ENCODE data around the gene ANKRD11.
"Not testable (repeated sequence)": the region's sequence is repeated elsewhere in the genome, so short reads cannot be mapped to it uniquely, and the experiment has no call there.

The ANKRD11 gene

DNA sequence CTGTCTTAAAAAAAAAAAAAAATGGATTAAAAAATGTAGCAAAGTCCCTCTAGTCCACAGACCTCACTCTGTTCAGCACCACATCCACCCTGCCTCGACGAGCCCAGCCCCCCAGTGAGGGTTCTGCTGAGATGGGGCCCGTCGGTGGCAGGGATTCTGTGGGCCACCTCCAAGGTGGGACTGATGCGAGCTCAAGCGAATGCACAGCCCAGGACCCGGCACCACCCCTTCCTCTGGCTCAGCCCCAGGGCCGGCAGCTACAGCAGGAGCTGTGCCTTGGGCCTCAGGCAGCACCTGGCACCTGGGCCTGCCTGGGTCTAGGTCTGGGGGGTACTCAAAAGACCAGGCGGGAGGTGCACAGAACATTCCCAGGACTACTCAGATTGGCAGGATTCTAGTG lies 213.3 kb downstream of the ANKRD11 start:
- no peak for DNase-seq

DNA sequence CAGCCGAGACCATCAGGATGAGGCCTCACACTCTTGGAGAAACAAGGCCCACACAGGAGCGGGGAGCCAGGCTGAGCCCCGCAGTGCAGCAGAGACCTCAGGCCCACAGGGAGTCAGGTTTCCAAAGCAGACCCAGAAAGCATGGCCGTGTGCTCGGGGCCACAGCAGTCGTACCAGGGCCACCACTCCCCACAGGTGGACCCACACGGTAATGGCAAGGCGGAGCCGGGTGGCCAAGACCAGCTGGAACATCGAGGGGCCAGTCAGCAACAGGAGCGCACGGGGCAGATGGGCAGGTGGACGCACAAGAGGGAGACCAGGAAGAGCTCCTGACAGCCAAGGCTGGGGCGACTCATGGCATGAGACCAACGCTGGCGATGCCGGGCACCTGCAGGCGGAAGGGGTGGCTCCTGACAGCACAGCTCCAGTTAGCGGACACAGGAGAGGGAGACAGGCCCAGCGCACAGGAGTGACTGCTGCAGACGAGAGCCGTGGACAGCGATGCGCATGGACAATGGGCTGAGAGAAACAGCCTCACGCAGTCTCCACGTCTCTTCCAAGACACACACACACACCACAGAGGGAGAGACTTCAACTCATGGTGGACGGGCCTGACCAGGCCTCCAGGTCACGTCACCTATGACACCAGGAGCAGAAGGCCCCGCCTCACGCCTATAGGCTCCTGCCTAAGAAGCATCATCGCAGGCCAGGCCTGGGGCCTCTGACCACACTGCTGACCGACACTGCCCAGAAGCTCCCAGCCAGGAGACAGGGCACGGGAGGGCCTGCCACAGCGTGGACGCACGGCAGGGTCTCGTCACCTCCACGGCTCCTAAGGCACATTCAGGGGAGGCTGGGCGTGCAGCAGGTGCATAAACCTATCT lies 214.3 kb downstream of the ANKRD11 start:
- no peak for DNase-seq

DNA sequence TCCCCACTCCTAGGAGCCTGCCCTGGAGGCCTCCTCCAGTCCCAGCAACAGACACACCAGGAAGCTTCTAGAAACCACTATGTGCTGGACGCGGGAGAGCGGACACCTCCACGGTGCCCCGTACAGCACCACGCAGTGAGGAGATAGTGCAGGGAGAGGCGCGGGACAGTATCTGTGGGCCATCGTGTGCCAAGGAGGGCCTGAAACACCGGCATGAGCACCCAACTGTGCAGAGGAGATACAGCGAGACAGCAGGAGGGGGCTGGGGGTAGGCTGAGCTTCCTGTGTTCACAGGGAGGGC lies 215.1 kb downstream of the ANKRD11 start:
- DNase-seq = no peak

DNA sequence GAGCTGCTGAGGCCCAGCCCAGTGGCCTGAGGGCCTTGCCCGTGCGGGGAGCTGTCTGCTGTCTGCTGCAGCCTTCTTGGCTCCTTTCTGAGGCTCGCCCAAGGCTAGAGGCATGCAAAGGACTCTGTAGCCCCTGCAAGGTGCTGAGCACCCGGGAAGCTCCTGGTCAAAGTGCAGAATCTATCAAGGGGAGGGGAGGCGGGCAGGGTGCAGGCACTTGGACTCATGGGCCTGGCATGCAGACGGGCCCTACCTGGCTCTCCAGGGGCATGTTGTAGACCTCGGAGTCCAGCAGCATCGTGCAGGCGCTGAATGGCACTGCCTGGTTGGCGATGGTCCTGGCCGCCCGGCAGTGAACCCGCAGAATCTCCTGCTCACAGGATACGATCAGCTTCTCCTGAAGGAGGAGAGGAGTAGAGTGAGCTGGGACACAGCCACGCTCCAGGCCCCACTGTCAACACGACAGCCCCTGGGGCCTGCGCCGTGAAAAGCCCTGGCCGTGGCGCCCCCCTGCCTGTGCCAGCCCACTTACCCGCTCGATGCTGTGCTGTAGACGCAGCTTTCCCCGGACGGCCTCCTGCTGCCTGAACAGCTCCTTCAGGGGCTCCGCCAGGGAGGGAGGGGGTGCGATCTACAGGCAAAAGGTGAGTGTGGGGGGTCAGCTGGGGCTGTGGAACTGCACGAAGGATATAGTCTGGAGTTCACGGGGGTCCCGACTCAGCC lies 215.6 kb downstream of the ANKRD11 start:
- no peak for DNase-seq

DNA sequence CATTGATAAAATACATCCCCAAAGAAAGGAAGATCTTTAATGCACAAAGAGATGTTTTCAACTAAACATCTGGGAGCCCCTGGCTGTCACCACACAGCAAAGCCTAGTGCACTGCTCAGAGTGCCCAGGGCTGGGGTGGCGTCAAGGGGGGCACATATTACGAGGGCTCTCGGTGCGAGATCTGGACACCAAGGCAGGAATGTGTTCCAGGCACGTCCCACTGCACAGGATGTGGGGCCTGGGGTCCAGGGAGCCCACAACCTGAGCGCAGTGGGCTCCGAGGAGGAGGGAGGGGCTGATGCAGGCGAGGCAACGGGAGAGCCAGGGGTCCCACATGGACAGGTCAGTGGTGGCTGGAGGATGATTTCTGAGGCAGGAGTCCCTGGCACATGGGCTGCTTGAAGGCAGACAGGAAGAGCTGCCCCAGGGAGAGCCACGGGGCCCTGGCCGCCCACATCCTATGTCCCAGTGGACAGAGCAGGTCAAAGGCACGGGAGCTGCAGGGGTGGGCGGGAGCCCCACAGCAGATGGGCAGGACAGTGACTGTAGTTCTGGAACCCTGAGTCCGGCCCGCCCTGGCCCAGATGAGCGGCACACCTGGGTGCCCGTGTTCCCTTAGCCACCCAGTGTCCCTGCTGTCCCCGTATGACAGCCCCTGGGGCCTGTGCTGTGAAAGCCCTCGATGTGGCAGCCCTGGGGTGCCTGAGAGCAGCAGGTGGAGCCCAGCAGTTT lies 216.5 kb downstream of the ANKRD11 start:
- no peak for DNase-seq

DNA sequence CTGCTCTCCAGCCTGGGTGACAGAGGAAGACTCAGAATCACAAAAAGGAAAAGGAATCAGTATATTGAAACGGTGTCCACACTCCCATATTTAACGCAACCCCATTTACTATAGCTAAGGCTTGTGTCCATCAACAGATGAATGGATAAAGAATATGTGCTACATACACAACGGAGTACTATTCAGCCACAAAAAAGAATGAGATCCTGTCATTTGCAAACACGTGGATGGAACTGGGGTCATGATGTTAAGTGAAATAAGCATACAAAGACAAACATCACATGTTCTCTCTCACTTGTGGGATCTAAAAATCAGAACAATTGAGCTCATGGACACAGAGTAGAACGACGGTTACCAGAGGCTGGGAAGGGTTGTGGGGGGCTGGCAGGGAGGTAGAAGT lies 217.7 kb downstream of the ANKRD11 start:
- DNase-seq = no peak

DNA sequence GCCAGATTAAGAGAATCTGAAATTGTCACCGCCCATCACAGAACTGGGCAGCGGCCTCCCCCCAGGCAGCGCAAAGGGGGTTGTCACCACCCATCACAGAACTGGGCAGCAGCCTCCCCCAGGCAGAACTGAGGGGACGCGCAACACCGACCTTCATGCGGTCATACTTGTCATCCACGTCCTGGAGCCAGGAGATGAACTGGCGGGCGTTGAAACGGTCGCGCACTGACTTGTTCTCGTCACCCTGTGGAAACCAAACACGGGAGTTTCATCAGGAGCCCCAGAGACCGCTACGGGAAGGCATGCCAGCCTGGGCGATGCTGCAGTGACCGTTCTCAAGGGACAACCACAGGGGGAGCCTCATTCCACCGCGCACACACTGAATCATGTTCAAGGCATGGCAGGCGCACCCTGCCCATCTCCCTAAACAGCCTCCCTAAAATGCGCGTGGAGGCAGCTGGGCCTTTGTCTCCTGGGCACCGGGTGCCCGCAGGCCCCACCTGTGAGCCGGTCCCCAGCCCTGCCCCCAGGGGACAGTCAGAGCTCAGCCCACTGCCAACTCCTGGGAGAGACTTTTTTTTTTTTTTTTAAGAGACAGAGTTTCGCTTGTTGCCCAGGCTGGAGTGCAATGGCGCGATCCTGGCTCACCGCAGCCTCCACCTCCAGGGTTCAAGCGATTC lies 219.6 kb downstream of the ANKRD11 start:
- no peak for DNase-seq

DNA sequence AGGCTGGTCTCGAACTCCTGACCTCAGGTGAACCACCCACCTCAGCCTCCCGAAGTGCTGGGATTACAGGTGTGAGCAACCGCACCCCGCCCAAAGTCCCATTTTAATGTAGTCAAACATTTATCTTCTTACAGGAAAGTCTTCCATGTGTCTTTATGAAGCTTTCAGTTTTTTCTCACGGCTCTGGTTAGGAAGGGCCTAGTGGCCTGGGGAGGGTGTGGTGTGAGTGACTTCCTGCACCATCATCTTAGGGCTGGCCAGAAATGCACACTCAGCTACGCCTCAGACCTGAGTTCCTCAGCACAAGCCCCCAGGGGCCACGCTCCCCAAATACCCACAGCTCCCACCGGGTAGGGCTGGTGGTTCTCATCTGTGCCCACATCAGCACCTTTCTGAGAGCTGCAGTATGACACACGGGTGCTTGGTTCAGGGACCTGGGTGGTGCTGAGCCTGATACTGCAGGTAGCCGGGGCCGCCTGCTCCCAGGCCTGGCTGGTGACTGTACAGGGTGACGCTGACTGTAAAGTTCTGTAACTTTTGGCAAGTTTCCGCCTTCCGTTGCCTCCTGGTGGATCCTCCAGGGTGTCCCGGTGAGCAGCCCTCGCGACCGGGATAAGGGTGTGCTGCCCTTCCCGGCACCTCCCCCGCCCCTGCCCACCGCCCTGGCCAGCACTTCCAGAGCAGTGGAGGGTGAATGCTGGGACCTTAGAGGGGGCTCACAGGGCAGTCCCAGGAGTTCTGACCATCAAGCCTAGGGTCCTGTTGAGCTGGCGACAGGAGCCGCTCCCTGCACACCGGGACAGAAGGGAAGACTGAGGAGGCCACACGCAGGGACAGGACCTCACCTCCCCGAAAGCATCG lies 220.3 kb downstream of the ANKRD11 start:
- DNase-seq = no peak

DNA sequence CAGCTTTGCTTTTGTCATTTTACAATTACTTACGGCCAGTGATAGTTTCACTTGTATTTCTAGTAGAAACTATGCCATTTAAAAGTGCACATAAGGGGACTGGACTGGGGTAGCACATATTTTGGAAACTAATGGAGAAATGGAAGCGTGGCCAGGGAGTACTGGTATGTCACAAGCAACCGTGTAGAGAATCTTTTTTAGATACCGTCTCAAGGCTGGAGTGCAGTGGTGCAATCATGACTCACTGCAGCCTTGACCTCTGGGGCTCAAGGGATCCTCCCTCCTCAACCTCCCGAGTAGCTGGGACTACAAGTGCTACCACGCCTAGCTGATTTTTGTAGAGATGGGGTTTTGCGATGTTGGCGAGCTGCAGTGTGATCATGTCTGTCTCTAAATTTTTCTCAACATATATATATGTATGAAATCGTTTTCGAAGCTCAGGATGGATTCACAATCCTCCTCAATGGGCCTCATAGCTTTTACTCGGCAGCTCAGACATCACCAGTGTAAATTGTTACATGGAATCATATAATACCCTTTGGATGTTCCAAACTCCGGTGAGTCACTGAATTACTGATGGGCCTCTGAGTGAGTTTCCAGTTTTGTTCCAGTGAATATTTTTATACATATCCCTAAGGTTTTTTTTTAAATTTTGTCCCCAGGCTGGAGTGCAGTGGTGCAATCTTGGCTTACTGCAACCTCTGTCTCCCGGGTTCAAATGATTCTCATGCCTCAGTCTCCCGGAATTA lies 221.2 kb downstream of the ANKRD11 start:
- no peak for DNase-seq

DNA sequence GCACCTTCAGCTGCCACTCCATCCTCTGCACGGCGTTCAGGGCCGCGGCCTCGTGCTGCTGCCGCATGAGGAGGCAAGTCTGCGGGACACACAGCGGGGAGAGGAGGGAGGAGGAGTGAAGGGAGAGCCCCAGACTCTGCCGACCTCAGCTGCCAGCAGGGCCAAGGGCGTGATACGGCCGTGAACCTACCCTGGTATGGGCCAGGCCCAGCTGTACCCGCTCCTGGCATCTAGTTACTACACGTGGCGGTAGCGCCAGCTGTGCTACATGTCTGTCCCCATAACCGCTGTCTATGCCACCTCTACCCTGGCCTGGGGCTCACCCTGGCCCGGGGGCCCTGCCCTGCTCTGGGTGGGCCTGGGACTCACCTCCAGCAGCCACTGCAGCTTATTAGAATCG lies 221.8 kb downstream of the ANKRD11 start:
- DNase-seq = no peak

DNA sequence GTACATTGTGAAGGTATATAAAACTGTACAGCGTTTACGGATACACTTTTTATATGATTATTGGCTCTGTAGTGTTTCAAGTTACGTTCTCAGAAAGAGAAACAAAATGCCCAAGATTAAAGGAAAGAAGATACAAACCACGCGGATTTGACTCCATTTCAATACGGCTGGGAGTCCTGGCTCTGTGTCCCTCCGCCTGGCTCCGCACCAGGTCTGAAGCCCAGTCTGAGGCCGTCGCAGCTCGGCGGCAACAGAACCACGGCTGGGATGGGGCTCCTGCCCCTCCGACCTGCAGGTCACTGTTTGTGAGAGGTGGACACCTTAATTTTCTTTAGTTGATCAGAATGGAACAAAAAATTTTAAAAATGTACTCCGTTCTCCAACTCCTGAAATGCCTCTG lies 222.6 kb downstream of the ANKRD11 start:
- not testable (repeated sequence) for DNase-seq

DNA sequence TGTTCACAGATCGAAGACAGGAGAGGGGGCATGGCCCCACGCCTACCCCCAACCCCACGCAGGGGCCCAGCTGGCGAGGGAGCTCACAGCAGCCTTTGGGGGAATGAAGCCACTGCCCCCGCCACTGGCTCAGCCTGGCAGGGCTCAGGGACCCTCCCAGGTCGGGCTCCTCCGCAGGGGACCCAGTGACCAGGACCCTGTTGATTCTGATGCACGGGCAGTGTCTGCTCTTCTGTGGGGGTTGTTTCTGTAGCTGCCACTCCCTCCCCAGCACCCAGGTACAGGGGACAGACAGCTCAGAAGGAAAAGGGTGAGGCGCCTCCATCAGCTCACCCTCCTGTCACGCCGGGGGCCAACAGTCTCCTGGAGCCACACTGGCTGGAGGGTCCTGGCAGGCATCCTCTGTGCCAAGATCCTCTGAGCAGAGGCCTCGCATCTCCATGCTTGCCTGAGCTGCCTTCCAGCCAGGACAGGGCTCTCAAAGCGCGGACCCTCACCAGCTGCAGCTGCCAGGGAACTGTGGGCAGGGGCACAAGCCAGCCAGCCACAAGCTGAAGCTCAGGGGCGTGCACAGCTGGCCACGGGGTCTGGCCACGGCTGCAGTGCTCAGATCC lies 223.7 kb downstream of the ANKRD11 start:
- no peak for DNase-seq

DNA sequence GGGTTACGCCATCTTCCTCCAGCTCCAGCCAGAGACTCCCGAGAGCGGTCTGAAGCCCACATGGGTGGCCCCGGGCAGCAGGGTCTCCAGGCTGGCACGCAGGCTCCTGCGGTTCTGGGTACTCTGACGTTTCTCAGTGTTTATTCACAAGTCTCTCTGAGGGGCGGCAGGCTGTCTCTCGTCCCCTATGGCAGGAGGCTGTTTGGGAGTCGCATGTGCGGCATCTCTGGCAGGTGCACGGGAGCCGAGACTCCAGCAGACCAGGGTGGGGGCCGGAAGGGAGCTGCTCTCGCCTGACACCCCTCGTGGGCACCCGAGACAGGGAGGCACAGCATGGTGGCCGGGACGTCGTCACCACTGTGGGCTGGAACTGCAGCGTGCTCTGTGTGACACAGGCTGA lies 224.7 kb downstream of the ANKRD11 start:
- no peak for DNase-seq

DNA sequence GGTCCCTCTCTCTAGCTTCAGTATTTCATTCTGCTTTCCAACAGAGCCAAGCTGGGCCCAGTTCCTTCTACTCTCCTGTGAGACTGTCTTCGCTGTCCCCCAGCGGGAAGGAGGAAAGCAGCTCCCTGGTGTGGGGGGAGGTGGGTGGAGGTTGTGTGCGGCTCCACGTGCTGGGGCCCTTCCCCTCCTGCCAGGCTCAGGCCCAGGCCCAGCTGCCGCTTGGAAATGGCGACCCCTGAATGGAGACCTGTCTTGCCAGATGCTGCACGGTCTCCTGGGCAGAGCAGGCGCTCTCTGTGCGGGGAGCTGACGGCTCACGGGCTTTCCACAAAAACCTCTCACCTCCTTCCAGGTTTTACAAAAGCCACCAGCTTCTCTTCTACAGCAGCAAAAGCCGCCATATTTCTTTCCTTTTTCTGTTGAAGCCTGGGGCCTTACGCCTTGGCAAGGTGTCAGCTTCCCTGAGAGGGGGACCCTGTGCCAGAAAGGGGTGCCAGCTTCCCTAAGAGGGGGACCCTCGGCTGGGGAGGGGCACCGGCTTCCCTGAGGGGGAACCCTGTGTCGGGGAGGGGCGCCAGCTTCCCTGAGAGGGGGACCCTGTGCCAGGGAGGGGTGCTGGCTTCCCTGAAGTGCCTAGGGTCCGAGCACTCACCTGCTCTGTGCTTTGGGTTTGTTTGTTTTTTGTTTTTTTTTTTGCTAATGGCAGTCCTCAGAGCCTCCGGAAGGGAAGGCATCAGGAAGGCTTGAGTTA lies 225.4 kb downstream of the ANKRD11 start:
- no peak for DNase-seq

DNA sequence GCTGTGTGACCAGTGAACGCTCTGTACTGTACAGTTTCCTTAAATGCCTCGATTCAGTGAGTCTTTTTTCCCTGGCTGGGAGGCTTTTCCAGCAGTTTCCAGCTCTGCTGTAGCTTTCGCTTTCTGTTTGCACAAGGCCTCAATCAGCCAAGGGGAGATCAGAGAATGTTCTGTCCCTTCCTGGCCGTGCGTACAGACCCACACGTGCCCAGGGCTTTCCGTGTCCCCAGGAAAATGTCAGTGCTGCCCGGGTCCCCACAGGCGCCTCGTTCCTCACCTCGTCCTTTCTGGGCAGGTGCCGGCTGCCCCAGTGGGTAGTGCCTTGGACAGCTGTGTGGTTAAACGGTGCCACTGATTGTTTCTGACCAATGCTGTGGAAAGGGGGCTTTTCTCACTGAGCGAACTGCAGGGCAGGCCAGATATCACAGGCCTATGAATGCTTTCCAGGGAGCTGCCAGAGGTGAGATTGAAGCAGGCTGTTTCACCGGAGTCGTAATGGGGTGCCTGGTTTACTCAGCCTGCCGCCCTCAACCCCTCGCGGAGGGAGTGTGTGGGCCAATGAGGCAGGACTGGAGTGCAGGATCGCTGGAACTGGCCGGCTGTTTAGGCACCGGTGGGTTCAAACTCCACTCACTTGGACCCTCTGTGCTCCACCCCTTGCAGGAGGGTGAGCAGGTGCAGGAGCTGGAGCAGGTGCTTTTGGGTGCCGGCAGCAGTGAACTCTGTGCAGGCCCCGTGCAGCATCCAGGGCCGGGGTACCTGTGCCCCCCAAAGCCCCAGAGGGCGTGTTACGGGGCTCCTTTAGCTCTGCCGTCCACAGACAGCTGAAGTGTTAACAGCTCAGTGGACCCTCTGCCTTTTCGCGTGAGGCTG lies 228.4 kb downstream of the ANKRD11 start:
- no peak for DNase-seq

DNA sequence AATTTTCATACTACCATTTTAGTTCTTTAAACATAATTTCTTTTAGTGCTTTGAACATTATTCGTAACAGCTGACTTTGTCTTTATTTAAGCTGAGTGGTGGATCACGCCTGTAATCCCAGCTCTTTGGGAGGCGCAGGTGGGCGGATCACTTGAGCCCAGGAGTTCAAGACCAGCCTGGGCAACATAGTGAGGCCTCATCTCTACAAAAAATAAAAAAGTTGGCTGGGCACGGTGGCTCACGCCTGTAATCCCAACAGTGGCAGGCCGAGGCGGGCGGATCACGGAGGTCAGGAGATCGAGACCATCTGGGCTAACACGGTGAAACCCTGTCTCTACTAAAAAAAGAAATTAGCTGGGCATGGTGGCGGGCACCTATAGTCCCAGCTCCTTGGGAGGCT lies 230.5 kb downstream of the ANKRD11 start:
- DNase-seq = not testable (repeated sequence)

DNA sequence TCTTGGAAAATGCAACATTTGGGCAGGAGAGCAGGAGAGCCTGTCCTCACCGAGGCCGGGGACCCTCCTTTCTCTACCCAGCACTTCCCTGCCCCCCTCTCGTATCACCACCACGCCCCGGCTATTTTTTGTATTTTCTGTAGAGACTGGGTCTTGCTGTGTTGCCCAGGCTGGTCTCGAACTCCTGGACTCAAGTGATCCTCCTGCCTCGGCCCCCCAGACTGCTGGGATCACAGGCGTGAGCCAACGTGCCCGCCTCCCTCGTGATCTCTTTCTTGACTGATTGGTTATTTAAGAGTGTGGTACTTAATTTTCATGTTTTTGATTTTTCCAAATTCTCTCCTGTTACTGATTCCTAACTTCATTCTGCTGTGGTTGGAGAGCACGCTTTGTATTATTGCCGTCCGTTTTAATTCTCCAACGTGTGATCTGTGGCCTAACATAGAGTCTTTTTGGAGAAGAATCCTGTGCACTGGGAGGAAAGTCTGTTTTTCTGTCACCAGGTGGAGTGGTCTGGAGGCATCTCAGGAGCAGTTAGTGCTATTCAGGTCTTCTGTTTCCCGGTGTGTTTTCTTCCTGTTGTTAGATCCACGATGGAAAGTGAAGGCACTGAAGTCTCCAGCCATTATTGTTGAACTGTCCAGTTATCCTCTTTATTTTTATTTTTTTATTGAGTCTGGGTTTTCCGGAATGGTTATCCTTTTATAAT lies 232.4 kb downstream of the ANKRD11 start:
- DNase-seq = no peak

DNA sequence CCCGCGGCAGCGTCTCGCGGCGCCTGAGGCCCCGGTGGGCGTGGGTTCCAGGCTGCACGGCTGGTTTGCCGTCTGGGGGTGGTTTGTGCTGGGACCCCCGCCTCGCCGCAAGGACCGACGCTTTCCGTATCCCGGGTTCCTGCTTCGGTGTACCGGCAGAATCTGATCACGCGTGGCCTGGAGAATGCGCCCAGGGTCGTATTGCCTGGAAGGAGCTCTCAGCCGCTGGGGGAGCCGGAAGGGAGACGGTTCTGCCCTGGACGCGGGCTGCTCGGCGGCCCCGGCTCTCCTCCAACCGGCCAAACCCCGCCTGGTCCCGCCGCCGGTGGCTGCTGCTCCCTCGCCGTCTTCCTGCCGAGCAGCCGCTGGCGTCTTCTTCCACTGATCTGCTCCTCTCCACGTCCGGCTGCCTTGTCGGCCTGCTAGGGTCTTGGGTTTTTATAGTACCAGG lies 233.1 kb downstream of the ANKRD11 start:
- DNase-seq = no peak
